Erythroblast (primary cell): ENCODE results near the gene MPZL2.

Source experiments
- GATA1 ChIP-seq: IDR thresholded peaks from 2 replicates; pipeline ENCODE4 v1.6.1; 2011; ENCODE audit warnings: low read depth, mild to moderate bottlenecking, control low read depth, low read length, moderate library complexity
- POLR2A ChIP-seq: IDR thresholded peaks from 2 replicates; pipeline ENCODE4 v1.6.1; 2011; ENCODE audit warnings: mild to moderate bottlenecking, low read length

DNA sequence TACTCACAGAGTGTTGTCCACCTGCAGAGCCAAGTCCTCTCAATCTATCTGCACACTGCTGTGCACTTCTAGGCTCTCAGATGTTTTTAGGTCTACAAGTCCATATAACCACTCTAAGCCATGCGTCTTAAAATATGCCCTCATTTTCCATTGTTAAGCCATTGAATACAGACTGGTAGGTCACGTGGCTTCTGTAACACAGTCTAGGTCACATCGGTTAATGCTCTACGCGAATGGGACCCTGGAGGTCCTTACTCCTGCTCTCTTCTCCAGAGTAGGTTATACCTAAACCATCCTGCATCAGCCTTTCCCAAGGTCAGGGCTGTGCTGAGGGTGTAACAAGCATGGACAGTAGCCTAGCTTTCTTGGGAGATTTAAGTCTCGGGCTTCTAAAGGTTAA lies 40.1 kb downstream of the MPZL2 start:
- TF ChIP-seq POLR2A: no peak
- TF ChIP-seq GATA1: no peak
